Measurements from ENCODE around the gene SLC35A5.

SLC35A5 gene

GRCh38 chr3:112627919-112628466, 66.1 kb downstream of the SLC35A5 start:
- Histone ChIP-seq H2BK5ac (ENCODE audit: low read depth, low read length, poor library complexity) (no peak overlapping the region), H3K79me2 (ENCODE audit: control insufficient read depth, insufficient read depth, low read length, poor library complexity) (no peaks in the 10 kb centered on the region), H2AFZ (ENCODE audit: insufficient read depth, low read length, poor library complexity) (no peak overlapping the region), H3K9me3 (ENCODE audit: insufficient read depth, low read depth, low read length) (no peaks in the 10 kb centered on the region), H3K36me3 (ENCODE audit: control insufficient read depth in 1 of 2, insufficient read depth in 2 of 2, low read length in 2 of 2) (peaks cover 0 to 11% of the 10 kb centered on the region in 2 experiments), H3K4me1 (ENCODE audit: control insufficient read depth in 1 of 2, insufficient read depth in 2 of 2, low read length in 2 of 2) (peaks cover 4 to 12% of the 10 kb centered on the region in 2 experiments), H2BK120ac (ENCODE audit: insufficient read depth, low read length, poor library complexity) (no peak overlapping the region), H4K91ac (ENCODE audit: low read depth, low read length) (no peak overlapping the region), H4K8ac (ENCODE audit: low read depth, low read length) (no peak overlapping the region), H3K4ac (ENCODE audit: low read depth, low read length) (no peak overlapping the region), H3K27ac (ENCODE audit: low read depth, low read length) (no peak overlapping the region), H3K9ac (ENCODE audit: low read length) (no peak overlapping the region), H3K4me3 (ENCODE audit: low read depth, low read length) (no peak overlapping the region), H3K18ac (ENCODE audit: low read length) (no peak overlapping the region), H3K4me2 (ENCODE audit: low read length) (no peak overlapping the region), H3K23ac (ENCODE audit: low read length) (no peak overlapping the region), H4K12ac (ENCODE audit: low read depth, low read length) (no peak overlapping the region), H2BK12ac (ENCODE audit: low read length) (no peak overlapping the region), H3K14ac (ENCODE audit: low read length) (no peak overlapping the region), H3K79me1 (ENCODE audit: low read length) (peaks cover 4% of the 10 kb centered on the region), H2AK5ac (ENCODE audit: low read length) (no peak overlapping the region), H3K27me3 (ENCODE audit: insufficient read depth, low read length) (no peaks in the 10 kb centered on the region)
- WGBS (ENCODE audit: extremely low coverage, insufficient coverage, insufficient read length): no CpG with 5 or more reads among the region's 1 CpG
- no peak for DNase-seq

GRCh38 chr3:112629425-112629824, 67.6 kb downstream of the SLC35A5 start:
- Histone ChIP-seq H3K23ac (ENCODE audit: low read length) (no peak overlapping the region), H4K91ac (ENCODE audit: low read depth, low read length) (no peak overlapping the region), H3K9ac (ENCODE audit: low read length) (no peak overlapping the region), H2AFZ (ENCODE audit: insufficient read depth, low read length, poor library complexity) (no peak overlapping the region), H3K9me3 (ENCODE audit: insufficient read depth, low read depth, low read length) (no peaks in the 10 kb centered on the region), H3K4me2 (ENCODE audit: low read length) (no peak overlapping the region), H2BK12ac (ENCODE audit: low read length) (no peak overlapping the region), H3K79me1 (ENCODE audit: low read length) (peaks cover 7% of the 10 kb centered on the region), H4K12ac (ENCODE audit: low read depth, low read length) (no peak overlapping the region), H2BK120ac (ENCODE audit: insufficient read depth, low read length, poor library complexity) (no peak overlapping the region), H3K4ac (ENCODE audit: low read depth, low read length) (no peak overlapping the region), H2BK5ac (ENCODE audit: low read depth, low read length, poor library complexity) (no peak overlapping the region), H3K27ac (ENCODE audit: low read depth, low read length) (peak overlapping the region; percentile 44), H4K8ac (ENCODE audit: low read depth, low read length) (no peak overlapping the region), H3K36me3 (ENCODE audit: control insufficient read depth in 1 of 2, insufficient read depth in 2 of 2, low read length in 2 of 2) (peaks cover 0 to 11% of the 10 kb centered on the region in 2 experiments), H3K4me1 (ENCODE audit: control insufficient read depth in 1 of 2, insufficient read depth in 2 of 2, low read length in 2 of 2) (peaks cover 4 to 19% of the 10 kb centered on the region in 2 experiments), H3K4me3 (ENCODE audit: low read depth, low read length) (no peak overlapping the region), H3K79me2 (ENCODE audit: control insufficient read depth, insufficient read depth, low read length, poor library complexity) (no peaks in the 10 kb centered on the region), H3K14ac (ENCODE audit: low read length) (no peak overlapping the region), H2AK5ac (ENCODE audit: low read length) (no peak overlapping the region), H3K18ac (ENCODE audit: low read length) (no peak overlapping the region), H3K27me3 (ENCODE audit: insufficient read depth, low read length) (no peaks in the 10 kb centered on the region)
- DNase-seq: peak in 1 of 2 donors; percentile 41
- no CpG with 5 or more reads among the region's 7 CpGs for WGBS (ENCODE audit: extremely low coverage, insufficient coverage, insufficient read length)

GRCh38 chr3:112631257-112631656, 69.4 kb downstream of the SLC35A5 start:
- H3K36me3 ChIP-seq (ENCODE audit: control insufficient read depth in 1 of 2, insufficient read depth in 2 of 2, low read length in 2 of 2): peaks cover 0 to 8% of the 10 kb centered on the region in 2 experiments
- no peak overlapping the region for H3K4me2 ChIP-seq (ENCODE audit: low read length)
- 100% methylated on average over 2 of the region's 3 CpGs for WGBS (ENCODE audit: extremely low coverage, insufficient coverage, insufficient read length)
- H2BK120ac ChIP-seq (ENCODE audit: insufficient read depth, low read length, poor library complexity): peak overlapping the region; percentile 7
- H4K8ac ChIP-seq (ENCODE audit: low read depth, low read length): peak overlapping the region; percentile 69
- peak overlapping the region; percentile 90 for H2BK12ac ChIP-seq (ENCODE audit: low read length)
- H2AK5ac ChIP-seq (ENCODE audit: low read length): peak overlapping the region; percentile 73
- H2BK5ac ChIP-seq (ENCODE audit: low read depth, low read length, poor library complexity): peak overlapping the region; percentile 26
- no peaks in the 10 kb centered on the region for H3K9me3 ChIP-seq (ENCODE audit: insufficient read depth, low read depth, low read length)
- peaks cover 6 to 24% of the 10 kb centered on the region in 2 experiments for H3K4me1 ChIP-seq (ENCODE audit: control insufficient read depth in 1 of 2, insufficient read depth in 2 of 2, low read length in 2 of 2)
- no peaks in the 10 kb centered on the region for H3K79me2 ChIP-seq (ENCODE audit: control insufficient read depth, insufficient read depth, low read length, poor library complexity)
- peak overlapping the region; percentile 19 for H3K14ac ChIP-seq (ENCODE audit: low read length)
- H3K27ac ChIP-seq (ENCODE audit: low read depth, low read length): no peak overlapping the region
- no peak overlapping the region for H4K12ac ChIP-seq (ENCODE audit: low read depth, low read length)
- no peaks in the 10 kb centered on the region for H3K27me3 ChIP-seq (ENCODE audit: insufficient read depth, low read length)
- no peak overlapping the region for H3K23ac ChIP-seq (ENCODE audit: low read length)
- no peak overlapping the region for H3K9ac ChIP-seq (ENCODE audit: low read length)
- peaks cover 7% of the 10 kb centered on the region for H3K79me1 ChIP-seq (ENCODE audit: low read length)
- peak overlapping the region; percentile 64 for H3K4ac ChIP-seq (ENCODE audit: low read depth, low read length)
- H2AFZ ChIP-seq (ENCODE audit: insufficient read depth, low read length, poor library complexity): no peak overlapping the region
- peak overlapping the region; percentile 76 for H4K91ac ChIP-seq (ENCODE audit: low read depth, low read length)
- no peak for DNase-seq
- H3K18ac ChIP-seq (ENCODE audit: low read length): no peak overlapping the region
- no peak overlapping the region for H3K4me3 ChIP-seq (ENCODE audit: low read depth, low read length)

GRCh38 chr3:112632596-112632995, 70.8 kb downstream of the SLC35A5 start:
- Histone ChIP-seq H3K4me3 (ENCODE audit: low read depth, low read length) (no peak overlapping the region), H2BK5ac (ENCODE audit: low read depth, low read length, poor library complexity) (no peak overlapping the region), H3K27me3 (ENCODE audit: insufficient read depth, low read length) (no peaks in the 10 kb centered on the region), H3K23ac (ENCODE audit: low read length) (no peak overlapping the region), H3K4me1 (ENCODE audit: control insufficient read depth in 1 of 2, insufficient read depth in 2 of 2, low read length in 2 of 2) (peaks cover 7 to 25% of the 10 kb centered on the region in 2 experiments), H4K91ac (ENCODE audit: low read depth, low read length) (no peak overlapping the region), H3K4ac (ENCODE audit: low read depth, low read length) (no peak overlapping the region), H2AFZ (ENCODE audit: insufficient read depth, low read length, poor library complexity) (no peak overlapping the region), H4K12ac (ENCODE audit: low read depth, low read length) (no peak overlapping the region), H2BK120ac (ENCODE audit: insufficient read depth, low read length, poor library complexity) (no peak overlapping the region), H3K18ac (ENCODE audit: low read length) (no peak overlapping the region), H3K79me2 (ENCODE audit: control insufficient read depth, insufficient read depth, low read length, poor library complexity) (peaks cover 1% of the 10 kb centered on the region), H3K9me3 (ENCODE audit: insufficient read depth, low read depth, low read length) (no peaks in the 10 kb centered on the region), H3K36me3 (ENCODE audit: control insufficient read depth in 1 of 2, insufficient read depth in 2 of 2, low read length in 2 of 2) (peaks cover 0 to 4% of the 10 kb centered on the region in 2 experiments), H2AK5ac (ENCODE audit: low read length) (no peak overlapping the region), H3K4me2 (ENCODE audit: low read length) (peak overlapping the region; percentile 11), H3K14ac (ENCODE audit: low read length) (no peak overlapping the region), H3K27ac (ENCODE audit: low read depth, low read length) (peak overlapping the region; percentile 62), H2BK12ac (ENCODE audit: low read length) (no peak overlapping the region), H3K9ac (ENCODE audit: low read length) (no peak overlapping the region), H3K79me1 (ENCODE audit: low read length) (peaks cover 8% of the 10 kb centered on the region), H4K8ac (ENCODE audit: low read depth, low read length) (no peak overlapping the region)
- DNase-seq: no peak
- WGBS (ENCODE audit: extremely low coverage, insufficient coverage, insufficient read length): no CpG with 5 or more reads among the region's 4 CpGs

All from trophoblast cell (in vitro differentiated cells and primary cell).